D721Med (cell line): ENCODE data around the gene RSPH4A.
"Not testable (repeated sequence)": the region's sequence is repeated elsewhere in the genome, so short reads cannot be mapped to it uniquely, and the experiment has no call there.

ENCODE experiments used
- DNase-seq: peaks from one replicate; pipeline ENCODE4 v3.0.0; 2011; ENCODE audit warnings: low spot score; ENCODE audit not compliant: insufficient read length
- FAIRE-seq: peaks from 2 replicates; lab custom pipeline; 2011; peaks lifted over from hg19 to GRCh38; lab: Jason Lieb, UNC
- CTCF ChIP-seq: IDR thresholded peaks from 2 replicates; pipeline ENCODE4 v1.5.1; 2012; ENCODE audit warnings: mild to moderate bottlenecking, control low read depth; ENCODE audit not compliant: insufficient read depth; ENCODE audit errors: missing control alignments

RSPH4A gene

GRCh38 chr6:116595247-116595646, 21.0 kb upstream of the RSPH4A start:
- no peak for TF ChIP-seq CTCF
- FAIRE-seq = no peak
- DNase-seq = no peak

GRCh38 chr6:116596815-116597214, 19.5 kb upstream of the RSPH4A start:
- FAIRE-seq (no peak), DNase-seq (no peak)
- no peak for TF ChIP-seq CTCF

- FAIRE-seq = not testable (repeated sequence)
Observed at GRCh38 chr6:116603916-116604315, 12.4 kb upstream of the RSPH4A start.

GRCh38 chr6:116604868-116605267, 11.4 kb upstream of the RSPH4A start:
- not testable (repeated sequence) for DNase-seq

More at GRCh38 chr6:116603916-116604315, 12.4 kb upstream of the RSPH4A start:
- not testable (repeated sequence) for DNase-seq

GRCh38 chr6:116605935-116606334, 10.3 kb upstream of the RSPH4A start:
- DNase-seq (no peak), FAIRE-seq (no peak)
- TF ChIP-seq CTCF = no peak

More at GRCh38 chr6:116604868-116605267, 11.4 kb upstream of the RSPH4A start:
- FAIRE-seq = not testable (repeated sequence)

- no peak for DNase-seq
- FAIRE-seq = no peak
- TF ChIP-seq CTCF = no peak
Observed at GRCh38 chr6:116611056-116611455, 5.2 kb upstream of the RSPH4A start.

- FAIRE-seq (no peak), DNase-seq (no peak)
Observed at GRCh38 chr6:116616737-116617053, 416 bp downstream of the RSPH4A start.

More at GRCh38 chr6:116616737-116617053, 416 bp downstream of the RSPH4A start:
- TF ChIP-seq CTCF = no peak
